Neural cell (in vitro differentiated cells): ENCODE results near the gene KANK4.

Experiments
- CTCF ChIP-seq: fragments of 450-650 bp; IDR thresholded peaks from 2 replicates; pipeline ENCODE4 v1.5.1; 2014; ENCODE audit warnings: antibody characterized with exemption, mild to moderate bottlenecking, moderate library complexity; ENCODE audit not compliant: poor library complexity, severe bottlenecking
- EZH2 ChIP-seq: fragments of 200-600, 300-800 bp; shearing (Covaris generic), sonication (generic); IDR thresholded peaks from 2 replicates; pipeline ENCODE4 v1.6.1; 2014; ENCODE audit warnings: antibody characterized with exemption, low read length, borderline replicate concordance, mild to moderate bottlenecking; ENCODE audit not compliant: insufficient read depth, poor library complexity, severe bottlenecking
- MXI1 ChIP-seq: fragments of 450-650 bp; conservative IDR thresholded peaks from 2 replicates; pipeline ENCODE4 v1.6.1; 2014; ENCODE audit warnings: antibody characterized with exemption, mild to moderate bottlenecking; ENCODE audit not compliant: poor library complexity, severe bottlenecking
- POLR2AphosphoS5 ChIP-seq: IDR thresholded peaks from 2 replicates; pipeline ENCODE4 v1.6.1; 2012
- REST ChIP-seq: IDR thresholded peaks from 2 replicates; pipeline ENCODE4 v1.6.1; 2012; ENCODE audit warnings: borderline replicate concordance
- SMC3 ChIP-seq: fragments of 450-650 bp; conservative IDR thresholded peaks from 2 replicates; pipeline ENCODE4 v1.6.1; 2014; ENCODE audit warnings: antibody characterized with exemption, mild to moderate bottlenecking, moderate library complexity; ENCODE audit not compliant: poor library complexity
- TAF1 ChIP-seq: IDR thresholded peaks from 2 replicates; pipeline ENCODE4 v1.6.1; 2012; ENCODE audit warnings: low read depth

GRCh38 chr1:62352387-62352786 is 33.2 kb upstream of the KANK4 start:
- TF ChIP-seq SMC3 (no peak), CTCF (no peak), EZH2 (no peak), TAF1 (no peak), REST (no peak), POLR2AphosphoS5 (no peak), MXI1 (no peak)
